ENCODE results near the gene ACSF3.

DNA sequence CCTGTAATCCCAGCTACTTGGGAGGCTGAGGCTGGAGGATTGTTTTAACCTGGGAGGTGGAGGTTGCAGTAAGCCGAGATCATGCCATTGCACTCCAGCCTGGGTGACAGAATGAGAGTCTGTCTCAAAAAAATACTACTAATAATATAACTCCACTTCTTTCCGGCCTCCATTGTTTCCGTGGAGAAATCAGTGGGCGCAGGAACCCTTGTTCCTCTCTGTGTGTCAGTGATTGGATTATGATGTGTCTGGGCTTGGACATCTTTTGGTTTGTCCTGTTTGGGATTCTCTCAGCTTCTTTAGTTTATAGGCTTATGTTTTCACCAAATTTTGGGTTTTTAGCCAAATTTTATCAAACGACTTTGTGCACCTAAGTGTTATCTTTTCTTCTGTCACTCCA lies 36.8 kb downstream of the ACSF3 start:
- TF ChIP-seq, protein P1, sequence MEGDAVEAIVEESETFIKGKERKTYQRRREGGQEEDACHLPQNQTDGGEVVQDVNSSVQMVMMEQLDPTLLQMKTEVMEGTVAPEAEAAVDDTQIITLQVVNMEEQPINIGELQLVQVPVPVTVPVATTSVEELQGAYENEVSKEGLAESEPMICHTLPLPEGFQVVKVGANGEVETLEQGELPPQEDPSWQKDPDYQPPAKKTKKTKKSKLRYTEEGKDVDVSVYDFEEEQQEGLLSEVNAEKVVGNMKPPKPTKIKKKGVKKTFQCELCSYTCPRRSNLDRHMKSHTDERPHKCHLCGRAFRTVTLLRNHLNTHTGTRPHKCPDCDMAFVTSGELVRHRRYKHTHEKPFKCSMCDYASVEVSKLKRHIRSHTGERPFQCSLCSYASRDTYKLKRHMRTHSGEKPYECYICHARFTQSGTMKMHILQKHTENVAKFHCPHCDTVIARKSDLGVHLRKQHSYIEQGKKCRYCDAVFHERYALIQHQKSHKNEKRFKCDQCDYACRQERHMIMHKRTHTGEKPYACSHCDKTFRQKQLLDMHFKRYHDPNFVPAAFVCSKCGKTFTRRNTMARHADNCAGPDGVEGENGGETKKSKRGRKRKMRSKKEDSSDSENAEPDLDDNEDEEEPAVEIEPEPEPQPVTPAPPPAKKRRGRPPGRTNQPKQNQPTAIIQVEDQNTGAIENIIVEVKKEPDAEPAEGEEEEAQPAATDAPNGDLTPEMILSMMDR (IDR thresholded peaks at IDR 0.05): no peak
- no peak for TF ChIP-seq EZH2 (IDR thresholded peaks at IDR 0.05; ENCODE audit: borderline replicate concordance, insufficient read depth, low read depth, low read length, poor library complexity, severe bottlenecking)

Measured in B cell (primary cell).